GM12892 (cell line): ENCODE results near the gene DHRS4.

Experiments used
- POLR2A ChIP-seq: IDR thresholded peaks from 2 replicates; pipeline ENCODE4 v1.6.1; 2011; ENCODE audit warnings: low read depth, low read length, control low read depth
- TAF1 ChIP-seq: IDR thresholded peaks from 2 replicates; pipeline ENCODE4 v1.6.1; 2011; ENCODE audit warnings: low read depth, mild to moderate bottlenecking, control low read depth, low read length, borderline replicate concordance

DNA sequence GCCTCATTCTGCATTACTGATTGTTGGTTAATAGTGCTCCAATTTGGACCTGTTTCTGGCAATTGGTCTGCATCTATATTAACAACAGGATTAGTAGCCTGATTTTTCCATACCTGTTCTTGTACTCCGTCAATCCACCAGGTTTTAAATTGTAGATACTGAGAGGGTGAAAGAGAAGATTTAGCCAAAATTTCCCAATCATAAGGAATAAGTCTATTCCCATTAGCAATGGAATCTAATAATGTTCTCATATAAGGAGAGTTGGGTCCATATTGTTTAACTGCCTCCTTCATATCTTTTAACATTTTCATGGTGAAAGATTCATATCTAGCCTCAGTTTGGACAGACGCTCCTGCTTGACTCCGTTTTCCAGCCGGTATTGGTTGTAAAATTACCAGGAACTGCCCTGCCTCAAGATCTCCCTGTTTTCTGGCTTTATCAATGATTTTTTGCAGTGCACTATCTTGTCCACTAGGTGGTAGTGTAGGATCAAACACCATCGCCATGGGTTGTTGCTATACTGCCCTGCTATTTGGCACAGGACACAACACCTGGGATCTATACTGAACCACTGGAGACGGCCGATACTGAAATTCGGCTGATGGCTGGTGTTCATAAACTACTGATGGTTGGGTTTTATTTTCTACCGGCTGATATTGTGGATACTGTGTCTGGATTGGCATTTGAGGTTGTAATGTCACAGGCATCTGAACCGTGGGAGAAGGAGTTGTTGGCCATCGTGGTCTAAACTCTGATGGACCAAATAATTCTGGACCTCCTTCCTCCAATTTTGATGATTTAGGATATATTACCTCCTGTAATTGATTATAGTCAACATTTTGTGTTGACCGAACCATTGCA is 60.3 kb downstream of the DHRS4 start:
- TF ChIP-seq TAF1 (no peak), POLR2A (no peak)
